ENCODE results near the gene GFY.
"Not testable (repeated sequence)": the region's sequence is repeated elsewhere in the genome, so short reads cannot be mapped to it uniquely, and the experiment has no call there.

GFY gene

DNA sequence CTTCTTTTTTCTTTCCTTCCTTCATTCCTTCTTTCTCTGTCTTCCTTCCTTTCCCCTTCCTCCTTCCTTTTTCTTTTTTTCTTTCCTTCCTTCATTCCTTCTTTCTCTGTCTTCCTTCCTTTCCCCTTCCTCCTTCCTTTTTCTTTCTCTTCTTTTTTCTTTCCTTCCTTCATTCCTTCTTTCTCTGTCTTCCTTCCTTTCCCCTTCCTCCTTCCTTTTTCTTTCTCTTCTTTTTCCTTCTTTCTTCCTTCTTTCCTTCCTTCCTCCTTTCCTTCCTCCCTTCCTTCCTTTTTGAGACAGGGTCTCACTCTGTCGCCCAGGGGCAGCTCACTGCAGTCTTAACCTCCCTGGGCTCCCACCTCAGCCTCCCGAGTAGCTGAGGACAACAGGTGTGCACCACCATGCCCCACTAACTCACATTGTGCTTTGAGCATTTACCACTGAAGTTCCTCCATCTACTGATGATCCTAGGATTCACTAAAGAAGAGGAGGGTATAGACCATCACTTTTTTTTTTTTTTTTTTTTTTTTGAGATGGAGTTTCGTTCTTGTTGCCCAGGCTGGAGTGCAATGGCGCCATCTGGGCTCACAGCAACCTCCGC is 19.0 kb downstream of the GFY start:
- DNase-seq: not testable (repeated sequence)

DNA sequence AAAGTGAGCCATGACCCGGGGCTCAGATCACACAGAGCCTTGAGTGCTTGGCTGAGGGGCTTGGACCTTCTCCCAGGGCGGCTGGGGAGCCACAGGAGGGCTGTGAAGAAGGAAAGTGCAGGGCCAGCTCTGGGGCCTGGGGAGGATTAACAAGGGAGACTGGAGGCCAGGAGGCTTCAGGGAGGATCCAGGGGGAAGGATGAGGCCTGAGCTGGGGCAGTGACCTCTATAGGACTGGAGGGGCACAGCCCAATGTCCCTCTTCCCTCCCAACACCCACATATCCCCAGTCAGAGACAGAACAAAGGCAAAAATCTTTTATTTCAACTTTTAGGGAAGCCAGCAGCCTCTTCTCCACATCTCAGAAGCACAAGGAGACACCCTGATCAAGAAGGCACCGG is 20.8 kb downstream of the GFY start:
- DNase-seq: no peak

DNA sequence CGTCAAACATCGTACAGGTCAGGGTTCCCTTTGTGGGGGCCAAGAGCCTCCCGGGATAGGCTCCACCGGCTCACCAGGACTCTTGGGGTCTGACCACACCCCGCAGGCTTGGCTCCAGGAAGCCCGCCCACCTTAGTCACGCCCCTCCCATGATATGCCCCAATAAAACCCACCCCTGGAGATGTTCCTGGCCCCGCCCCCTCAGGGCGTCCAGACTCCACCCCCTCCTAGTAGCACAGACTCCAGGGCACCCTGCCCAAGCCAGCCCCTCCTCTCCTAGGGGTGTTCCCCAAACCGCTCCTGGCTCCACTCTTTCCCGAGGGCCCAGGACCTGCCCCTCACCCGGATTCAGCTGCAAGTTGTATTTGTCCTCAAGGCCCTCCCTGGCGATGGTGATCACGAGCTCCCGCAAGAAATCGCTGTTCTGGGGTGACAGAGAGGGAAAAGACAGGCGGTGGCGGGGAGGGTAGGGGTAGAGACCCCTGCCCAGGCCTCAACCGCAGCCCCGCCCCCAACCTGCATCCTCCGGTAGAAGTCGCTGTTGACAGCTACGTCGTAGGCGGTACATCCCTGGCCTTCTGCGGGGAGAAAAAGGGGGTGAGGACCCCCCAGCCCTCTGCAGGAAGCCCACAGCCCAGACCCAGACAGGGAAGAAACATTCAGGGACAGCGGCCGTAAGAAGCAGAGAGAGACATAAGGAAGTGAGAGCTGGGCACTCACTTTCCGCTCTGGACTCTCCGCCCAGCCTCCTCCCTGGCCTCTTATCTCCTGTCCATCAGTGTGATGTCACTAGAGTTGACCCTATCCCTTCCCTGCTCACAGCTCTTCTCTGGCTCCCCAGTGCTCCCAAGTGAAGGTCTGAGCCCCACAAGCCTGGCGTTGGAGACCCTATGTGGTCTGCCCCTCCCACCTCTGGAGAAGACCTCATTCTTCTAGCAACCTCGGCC is 22.6 kb downstream of the GFY start:
- DNase-seq: no peak

DNA sequence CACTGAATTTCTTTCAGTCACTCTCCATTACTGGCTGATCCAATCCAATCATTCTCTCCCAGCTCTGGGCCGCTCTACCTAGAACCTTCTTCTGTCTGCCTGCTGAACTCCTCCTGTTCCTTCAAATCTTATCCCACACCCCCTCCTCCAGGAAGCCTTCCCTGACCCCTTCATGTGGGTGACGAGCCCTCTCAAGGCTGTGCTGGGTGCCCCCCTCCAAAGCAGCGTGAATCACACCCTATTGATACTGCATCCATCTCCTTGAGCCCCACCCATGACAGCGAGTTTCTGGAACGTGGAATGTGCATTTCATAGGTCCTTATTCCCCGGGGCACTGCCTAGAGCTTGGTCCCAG is 23.2 kb downstream of the GFY start:
- DNase-seq: no peak

DNA sequence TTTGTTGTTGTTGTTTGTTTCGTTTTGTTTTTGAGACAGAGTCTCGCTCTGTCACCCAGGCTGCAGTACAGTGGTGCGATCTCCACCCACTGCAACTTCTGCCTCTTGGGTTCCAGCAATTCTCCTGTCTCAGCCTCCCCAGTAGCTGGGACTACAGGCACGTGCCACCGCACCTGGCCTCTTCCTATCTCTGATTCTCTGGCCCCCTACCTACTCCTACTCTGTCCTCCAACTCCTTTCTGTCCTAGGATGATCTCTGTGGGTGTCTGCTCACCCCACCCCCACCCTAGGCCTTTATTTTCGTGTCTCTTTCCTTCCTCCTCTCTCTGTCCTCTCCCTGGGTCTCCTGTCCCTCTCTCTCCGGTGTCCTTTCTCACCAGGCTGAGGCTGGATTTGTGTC is 25.2 kb downstream of the GFY start:
- DNase-seq: no peak

DNA sequence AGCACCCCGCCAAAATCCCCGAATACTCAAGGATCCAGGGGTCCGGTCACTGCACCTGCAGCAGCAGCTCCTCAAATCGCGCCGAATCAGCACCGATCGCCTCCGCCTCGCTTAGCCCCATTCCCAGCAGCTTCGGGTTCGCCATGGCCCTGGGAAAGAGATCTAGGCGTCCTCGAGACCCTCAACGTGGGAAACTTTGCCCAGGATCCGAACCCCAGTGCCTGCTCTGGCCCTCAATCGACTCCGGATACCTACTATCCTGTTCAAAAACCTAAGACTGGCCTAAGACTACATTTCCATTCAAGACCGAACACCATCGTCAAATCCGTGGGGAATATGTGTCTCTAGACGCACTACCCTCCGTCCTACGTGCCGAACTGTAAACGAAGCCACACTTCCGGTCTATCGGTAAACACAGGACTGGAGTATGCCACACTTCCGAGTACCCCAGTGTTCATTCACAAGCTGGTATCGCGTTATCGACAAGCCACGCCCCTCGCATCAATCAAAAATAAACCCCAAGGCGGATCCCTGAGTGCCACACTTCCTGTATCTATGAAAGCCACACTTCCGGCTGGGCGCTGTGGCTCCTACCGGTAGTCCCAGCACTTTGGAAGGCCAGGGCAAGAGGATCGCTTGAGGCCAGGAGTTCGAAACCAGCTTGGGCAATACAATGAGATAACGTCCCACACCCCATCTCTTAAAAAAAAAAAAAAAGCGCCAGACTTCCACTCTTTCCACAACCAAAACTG is 26.4 kb downstream of the GFY start, which contains the start of gene PIH1D1:
TSS of gene PIH1D1 (minus strand) at position 385 of the 752 bp plus-strand sequence. CDS start at position 145, 240 bp downstream.
- DNase-seq: peak; percentile 94

DNA sequence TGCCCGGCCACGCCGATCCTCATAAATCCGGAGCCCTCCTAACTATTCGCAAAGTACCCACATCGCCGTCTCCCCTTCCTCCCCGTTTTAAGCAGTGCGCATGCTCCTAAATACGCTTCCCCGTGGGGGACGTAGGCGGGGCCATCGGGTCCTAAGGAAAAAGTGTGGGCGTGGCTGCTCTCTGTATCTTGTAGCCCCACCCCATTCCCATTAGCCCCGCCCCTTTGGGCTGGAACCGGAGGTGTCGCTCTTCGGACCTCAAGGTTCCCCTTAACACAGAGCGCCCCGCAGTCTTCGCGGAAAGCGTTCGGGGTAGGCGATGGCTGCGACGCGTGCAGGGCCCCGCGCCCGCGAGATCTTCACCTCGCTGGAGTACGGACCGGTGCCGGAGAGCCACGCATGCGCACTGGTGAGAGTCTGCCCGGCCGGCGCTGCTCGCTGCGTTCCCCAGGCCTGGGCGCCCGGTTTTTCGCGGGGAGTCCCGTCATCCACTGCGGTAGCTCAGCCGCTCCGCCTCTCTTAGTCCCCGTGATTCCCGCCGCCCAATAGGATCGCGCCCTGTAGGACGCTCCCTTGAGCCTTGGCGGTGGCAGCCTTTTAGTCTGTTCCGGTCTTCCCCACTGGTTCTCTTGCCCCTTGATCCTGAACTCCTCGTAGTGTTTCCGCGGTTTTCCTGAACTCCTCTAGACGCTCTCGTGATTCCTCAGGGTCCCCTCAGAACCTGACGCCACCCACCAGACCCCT is 28.0 kb downstream of the GFY start, which contains the start of gene ALDH16A1:
TSS of gene ALDH16A1 (plus strand) at position 213 of the 744 bp plus-strand sequence. CDS start at position 320, 107 bp downstream.
- peak; percentile 99 for DNase-seq

DNA sequence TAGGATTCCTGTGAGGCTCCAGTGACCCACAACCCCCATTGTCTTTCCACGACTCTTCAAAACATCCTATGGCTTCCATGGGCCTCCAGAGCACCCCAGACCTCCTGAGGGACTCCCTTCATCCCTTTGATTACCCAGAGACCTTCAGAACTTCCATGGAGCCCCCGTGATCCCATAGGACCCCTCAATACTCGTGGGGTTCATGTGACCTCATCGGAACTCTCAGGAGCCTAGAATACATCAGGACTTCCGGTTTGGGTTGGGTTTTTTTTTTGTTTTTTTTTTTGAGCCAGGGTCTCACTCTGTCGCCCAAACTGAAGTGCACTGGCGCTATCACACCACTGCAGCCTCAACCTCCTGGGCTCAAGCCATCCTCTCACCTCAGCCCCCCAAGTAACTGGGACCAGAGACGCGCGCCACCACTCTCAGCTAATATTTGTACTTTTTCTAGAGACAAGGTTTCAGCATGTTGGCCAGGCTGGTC is 28.6 kb downstream of the GFY start:
- DNase-seq: no peak

DNA sequence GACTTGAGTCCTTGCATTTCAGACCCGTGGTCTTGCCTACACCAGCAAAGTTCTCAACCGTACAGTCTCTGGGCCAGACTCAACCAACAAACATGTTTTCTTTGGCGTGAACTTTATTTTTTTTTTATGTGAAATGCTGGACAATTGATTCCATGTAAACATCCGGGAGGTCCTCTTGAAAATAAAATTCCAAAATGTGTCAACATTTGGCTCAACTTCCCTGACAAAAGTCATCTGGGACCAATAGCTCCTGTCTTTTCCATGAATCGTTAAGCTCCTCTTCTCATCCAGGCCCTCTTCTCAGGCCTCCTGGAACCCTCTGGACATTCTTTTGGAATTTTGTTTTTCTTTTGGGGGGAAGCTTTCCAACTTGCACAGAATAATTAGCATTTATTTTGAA is 30.6 kb downstream of the GFY start:
- no peak for DNase-seq

DNA sequence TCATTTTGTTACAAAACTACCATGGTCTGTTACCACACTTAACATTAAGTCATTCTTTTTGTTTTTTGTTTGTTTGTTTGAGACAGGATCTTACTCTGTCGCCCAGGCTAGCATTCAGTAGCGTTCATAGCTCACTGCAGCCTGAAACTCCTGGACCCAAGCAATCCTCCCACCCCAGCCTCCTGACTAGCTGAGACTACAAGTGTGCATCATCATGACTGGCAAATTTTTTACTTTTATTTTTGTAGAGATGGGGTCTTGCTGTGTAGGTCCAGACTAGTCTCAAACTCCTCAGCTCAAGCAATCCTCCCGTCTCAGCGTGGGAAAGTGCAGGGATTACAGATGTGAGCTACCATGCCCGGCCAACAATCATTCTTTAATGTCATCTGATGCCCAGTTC is 31.1 kb downstream of the GFY start:
- no peak for DNase-seq

DNA sequence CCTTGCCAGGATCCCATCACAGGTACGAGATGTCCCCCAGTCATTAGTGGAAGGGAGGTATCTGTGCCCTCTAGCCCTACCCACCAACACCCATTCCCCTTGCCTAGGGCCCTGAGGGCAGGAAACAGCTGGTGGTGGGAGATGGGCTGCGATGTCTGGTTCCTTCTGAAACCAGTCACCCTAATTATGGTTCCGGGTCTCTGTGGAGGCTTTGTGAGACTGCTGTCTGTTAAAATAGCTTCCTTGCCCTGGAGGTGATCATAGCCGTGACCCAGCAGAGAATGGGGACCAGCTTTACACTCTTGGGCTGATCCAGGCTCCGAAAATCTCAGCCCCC is 33.3 kb downstream of the GFY start:
- DNase-seq: no peak

DNA sequence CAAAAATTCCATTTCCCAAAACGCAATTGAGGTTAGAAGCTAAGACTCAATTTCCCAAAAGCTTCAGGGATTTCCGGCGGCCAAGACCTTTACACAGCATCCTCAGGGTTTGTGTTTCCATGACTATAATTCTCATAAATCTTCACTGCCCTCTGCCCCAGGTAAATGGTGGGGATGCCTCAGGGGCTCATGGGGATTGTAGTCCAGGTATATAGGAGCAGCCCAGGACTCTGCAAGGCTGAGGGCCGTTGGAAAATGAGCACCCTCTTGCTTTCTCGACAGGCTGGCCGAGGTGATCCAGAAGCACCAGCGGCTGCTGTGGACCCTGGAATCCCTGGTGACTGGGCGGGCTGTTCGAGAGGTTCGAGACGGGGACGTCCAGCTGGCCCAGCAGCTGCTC is 34.2 kb downstream of the GFY start:
- DNase-seq: no peak

DNA sequence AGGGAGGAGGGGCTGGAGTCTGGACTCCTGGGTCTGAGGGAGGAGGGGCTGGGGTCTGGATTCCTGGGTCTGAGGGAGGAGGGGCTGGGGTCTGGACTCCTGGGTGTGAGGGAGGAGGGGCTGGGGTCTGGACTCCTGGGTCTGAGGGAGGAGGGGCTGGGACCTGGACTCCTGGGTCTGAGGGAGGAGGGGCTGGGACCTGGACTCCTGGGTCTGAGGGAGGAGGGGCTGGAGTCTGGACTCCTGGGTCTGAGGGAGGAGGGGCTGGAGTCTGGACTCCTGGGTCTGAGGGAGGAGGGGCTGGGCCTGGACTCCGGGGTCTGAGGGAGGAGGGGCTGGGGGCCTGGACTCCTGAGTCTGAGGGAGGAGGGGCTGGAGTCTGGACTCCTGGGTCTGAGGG is 35.9 kb downstream of the GFY start:
- not testable (repeated sequence) for DNase-seq

DNA sequence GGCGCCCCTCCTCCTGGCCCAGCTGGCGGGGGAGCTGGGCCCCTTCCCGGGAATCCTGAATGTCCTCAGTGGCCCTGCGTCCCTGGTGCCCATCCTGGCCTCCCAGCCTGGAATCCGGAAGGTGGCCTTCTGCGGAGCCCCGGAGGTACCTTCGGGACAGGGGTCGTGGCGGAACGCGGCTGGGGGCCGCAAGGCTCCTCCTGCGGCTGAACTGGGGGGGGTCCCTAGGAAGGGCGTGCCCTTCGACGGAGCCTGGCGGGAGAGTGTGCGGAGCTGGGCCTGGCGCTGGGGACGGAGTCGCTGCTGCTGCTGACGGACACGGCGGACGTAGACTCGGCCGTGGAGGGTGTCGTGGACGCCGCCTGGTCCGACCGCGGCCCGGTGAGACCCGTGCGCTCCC is 36.5 kb downstream of the GFY start:
- DNase-seq: no peak

DNA sequence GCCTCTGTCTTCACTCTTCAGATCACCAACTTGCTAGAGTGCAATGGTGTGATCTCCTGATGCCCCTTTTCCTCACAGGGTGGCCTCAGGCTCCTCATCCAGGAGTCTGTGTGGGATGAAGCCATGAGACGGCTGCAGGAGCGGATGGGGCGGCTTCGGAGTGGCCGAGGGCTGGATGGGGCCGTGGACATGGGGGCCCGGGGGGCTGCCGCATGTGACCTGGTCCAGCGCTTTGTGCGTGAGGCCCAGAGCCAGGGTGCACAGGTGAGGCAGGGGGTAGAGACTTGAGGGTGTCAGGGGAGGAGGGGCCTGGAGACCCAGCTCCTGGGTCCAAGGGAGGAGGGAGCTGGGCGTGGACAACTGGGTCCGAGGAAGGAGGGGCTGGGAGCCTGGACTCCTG is 37.3 kb downstream of the GFY start:
- no peak for DNase-seq

DNA sequence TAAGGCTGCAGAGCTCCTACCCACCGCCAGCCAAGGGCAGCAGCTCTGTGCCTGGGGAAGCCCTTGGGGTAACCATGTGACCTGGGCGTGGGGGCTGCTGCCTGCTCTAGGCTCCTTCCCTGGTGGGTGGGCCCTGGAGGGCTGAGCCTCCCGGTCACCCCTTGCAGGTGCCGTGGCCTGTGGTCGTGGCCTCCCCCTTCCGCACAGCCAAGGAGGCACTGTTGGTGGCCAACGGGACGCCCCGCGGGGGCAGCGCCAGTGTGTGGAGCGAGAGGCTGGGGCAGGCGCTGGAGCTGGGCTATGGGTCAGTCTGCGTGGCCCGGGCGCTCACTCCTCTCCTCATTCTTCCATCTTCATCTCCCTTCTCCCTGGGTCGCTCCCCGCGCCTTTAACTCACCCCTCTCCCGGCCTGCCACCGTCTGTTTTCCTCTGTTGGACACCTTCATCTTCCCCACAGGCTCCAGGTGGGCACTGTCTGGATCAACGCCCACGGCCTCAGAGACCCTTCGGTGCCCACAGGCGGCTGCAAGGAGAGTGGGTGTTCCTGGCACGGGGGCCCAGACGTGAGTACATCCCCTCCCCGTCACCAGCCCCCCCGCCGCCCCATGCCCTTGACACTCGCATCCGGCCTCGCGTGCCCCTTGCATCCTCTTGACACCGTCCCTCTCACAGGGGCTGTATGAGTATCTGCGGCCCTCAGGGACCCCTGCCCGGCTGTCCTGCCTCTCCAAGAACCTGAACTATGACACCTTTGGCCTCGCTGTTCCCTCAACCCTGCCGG is 39.0 kb downstream of the GFY start:
- no peak for DNase-seq

DNA sequence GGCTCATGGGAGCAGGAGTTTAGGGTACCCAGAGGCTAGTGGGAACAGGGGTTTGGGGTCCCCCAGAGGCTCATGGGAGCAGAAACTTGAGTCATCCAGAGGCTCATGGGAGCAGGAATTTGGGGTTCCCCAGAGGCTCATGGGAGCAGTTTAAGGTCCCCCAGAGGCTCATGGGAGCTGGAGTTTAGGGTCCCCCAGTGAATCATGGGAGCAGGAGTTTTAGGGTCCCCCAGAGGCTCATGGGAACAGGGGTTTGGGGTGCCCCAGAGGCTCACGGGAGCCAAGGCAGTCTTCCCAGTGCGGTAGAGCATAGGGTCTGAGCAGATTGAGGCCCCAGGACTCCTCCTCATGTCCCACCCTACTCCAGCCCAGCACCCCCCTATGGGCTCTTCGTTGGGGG is 40.2 kb downstream of the GFY start:
- DNase-seq: no peak

DNA sequence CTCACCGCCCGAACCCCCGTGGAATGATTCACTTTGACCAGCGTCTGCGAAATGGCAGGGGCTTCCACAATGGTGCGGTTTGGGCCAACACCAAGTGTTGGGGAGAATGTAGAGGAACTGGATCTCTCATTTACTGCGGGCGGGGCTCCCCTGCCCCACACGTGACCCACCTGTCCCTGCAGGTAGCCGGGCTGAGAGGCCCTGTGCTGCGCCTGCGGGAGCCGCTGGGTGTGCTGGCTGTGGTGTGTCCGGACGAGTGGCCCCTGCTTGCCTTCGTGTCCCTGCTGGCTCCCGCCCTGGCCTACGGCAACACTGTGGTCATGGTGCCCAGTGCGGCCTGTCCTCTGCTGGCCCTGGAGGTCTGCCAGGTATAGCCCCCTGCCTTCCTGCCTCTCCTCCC is 43.0 kb downstream of the GFY start:
- no peak for DNase-seq

DNA sequence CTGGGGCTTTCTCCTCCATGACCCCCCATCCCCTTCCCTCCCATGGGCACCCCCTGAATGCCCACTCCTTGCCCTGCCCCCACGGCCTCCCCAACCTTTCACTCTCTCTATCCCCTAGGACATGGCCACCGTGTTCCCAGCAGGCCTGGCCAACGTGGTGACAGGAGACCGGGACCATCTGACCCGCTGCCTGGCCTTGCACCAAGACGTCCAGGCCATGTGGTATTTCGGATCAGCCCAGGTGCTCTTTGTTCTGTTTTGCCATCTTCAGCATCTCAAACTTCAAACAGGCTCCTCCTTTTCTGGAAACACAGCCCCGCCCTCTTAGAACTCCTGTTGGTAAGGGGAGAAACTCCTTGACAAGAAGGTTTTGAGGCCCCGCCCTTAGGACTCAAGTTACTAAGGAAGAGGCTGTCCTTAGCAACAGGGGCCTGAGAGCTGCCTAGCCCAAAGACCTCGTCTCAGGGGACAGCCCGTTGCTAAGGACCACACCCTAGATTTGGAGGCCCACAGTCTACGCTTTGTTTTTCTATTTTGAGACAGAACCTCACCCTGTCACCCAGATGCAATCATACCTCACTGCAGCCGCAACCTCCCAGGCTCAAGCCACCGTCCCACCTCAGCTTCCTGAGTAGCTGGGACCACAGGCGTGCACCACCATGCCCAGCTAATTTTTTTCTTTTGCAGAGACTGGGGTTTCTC is 43.7 kb downstream of the GFY start:
- peak; percentile 81 for DNase-seq

DNA sequence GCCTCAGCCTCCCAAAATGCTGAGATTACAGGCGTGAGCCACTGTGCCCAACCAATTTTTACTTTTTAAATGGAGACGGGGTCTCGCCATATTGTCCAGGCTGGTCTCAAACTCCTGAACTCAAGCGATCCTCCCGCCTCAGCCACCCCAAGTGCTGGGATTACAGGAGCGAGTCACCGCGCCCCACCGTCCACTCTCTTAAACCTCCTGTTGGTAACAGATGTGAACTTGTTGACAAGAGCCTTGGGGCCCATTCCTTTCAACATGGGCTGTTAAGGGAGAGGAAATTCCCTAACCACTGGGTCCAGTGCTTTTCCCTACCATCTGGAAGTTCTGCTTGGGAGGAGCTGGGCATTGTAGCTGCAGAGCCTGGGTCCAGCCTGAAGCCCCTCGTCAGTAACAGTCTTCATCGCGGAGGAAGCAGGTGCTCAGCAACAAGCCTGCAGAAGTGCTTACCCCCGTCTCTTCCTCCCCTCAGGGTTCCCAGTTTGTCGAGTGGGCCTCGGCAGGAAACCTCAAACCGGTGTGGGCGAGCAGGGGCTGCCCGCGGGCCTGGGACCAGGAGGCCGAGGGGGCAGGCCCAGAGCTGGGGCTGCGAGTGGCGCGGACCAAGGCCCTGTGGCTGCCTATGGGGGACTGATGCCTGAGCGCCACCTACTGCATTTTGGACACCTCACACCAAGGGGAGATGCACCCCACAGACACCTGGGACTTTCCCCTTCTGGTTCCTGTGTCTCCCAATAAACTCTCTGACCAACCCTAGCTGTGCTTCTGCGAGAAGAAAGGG is 44.8 kb downstream of the GFY start:
- DNase-seq: peak; percentile 90

DNA sequence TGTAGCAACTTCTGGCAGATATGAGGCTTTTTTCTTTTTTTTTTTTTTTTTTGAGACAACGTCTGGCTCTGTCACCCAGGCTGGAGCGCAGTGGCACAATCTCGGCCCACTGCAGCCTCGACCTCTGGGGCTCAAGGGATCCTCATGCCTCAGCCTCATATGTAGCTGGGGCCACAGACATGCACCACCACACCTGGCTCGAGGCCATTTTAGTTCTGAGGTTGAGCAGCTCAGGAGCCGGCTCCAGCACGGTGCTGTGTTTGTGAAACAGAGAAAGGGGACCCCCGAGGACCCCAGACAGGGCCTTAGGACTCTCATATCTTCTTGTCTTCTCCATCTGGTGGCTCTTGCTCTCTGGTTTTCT is 45.4 kb downstream of the GFY start:
- peak; percentile 68 for DNase-seq
